Fibroblast of lung (primary cell): Measurements from ENCODE around the gene CPNE4. TPM values are rescaled to one million over a fixed set of nuclear protein-coding genes. Genes with fewer than 3 reads are reported as not detected.
"Not testable (repeated sequence)": the region's sequence is repeated elsewhere in the genome, so short reads cannot be mapped to it uniquely, and the experiment has no call there.

Experiments used
- DNase-seq, 2 donors: peaks; one replicate each; pipeline versions ENCODE4 v3.0.0 to v3.0.0-alpha.2; 2010; ENCODE audit warnings: low read depth in 2 of 2
- H2AFZ ChIP-seq: 2 replicates; pipeline ENCODE4 v1.5.1; 2012; ENCODE audit warnings: low read length, control low read depth, inconsistent platforms
- H3K27ac ChIP-seq: 2 replicates; pipeline ENCODE4 v1.5.1; 2011; ENCODE audit warnings: low read length, control low read depth; ENCODE audit not compliant: insufficient read depth
- H3K27me3 ChIP-seq: 2 replicates; pipeline ENCODE4 v1.5.1; 2011; ENCODE audit warnings: mild to moderate bottlenecking, low read length; ENCODE audit not compliant: control insufficient read depth, insufficient read depth
- H3K36me3 ChIP-seq: 2 replicates; pipeline ENCODE4 v1.5.1; 2011; ENCODE audit warnings: low read length; ENCODE audit not compliant: control insufficient read depth, insufficient read depth
- H3K4me1 ChIP-seq: 2 replicates; pipeline ENCODE4 v1.5.1; 2011; ENCODE audit warnings: low read length; ENCODE audit not compliant: control insufficient read depth, insufficient read depth; ENCODE audit errors: extremely low read depth
- H3K4me2 ChIP-seq: 2 replicates; pipeline ENCODE4 v1.5.1; 2011; ENCODE audit warnings: low read length, control low read depth; ENCODE audit not compliant: insufficient read depth; ENCODE audit errors: extremely low read depth
- H3K4me3 ChIP-seq, 4 experiments: fragments of 200-600 bp in 1 of 4; sonication (generic) in 1 of 4; replicated peaks in 1 of 4; 2 replicates each; pipeline ENCODE4 v1.5.1; 2011 to 2016; ENCODE audit warnings: low read length in 4 of 4, low read depth in 3 of 4, mild to moderate bottlenecking in 3 of 4, control low read depth in 2 of 4, inconsistent platforms in 1 of 4, mixed read lengths in 1 of 4; ENCODE audit not compliant: insufficient read depth in 1 of 4; ENCODE audit errors: control extremely low read depth in 1 of 4
- H3K79me2 ChIP-seq: 2 replicates; pipeline ENCODE4 v1.5.1; 2012; ENCODE audit warnings: mild to moderate bottlenecking, low read length, inconsistent platforms; ENCODE audit not compliant: control insufficient read depth, insufficient read depth
- H3K9ac ChIP-seq: 2 replicates; pipeline ENCODE4 v1.5.1; 2011; ENCODE audit warnings: mild to moderate bottlenecking, low read length, control low read depth; ENCODE audit not compliant: insufficient read depth
- H3K9me3 ChIP-seq: 2 replicates; pipeline ENCODE4 v1.5.1; 2012; ENCODE audit warnings: low read depth, low read length; ENCODE audit not compliant: control insufficient read depth, insufficient read depth
- H4K20me1 ChIP-seq: 2 replicates; pipeline ENCODE4 v1.5.1; 2011; ENCODE audit warnings: low read length; ENCODE audit not compliant: control insufficient read depth, insufficient read depth; ENCODE audit errors: extremely low read depth
- CTCF ChIP-seq, 2 donors: IDR thresholded peaks in 1 of 2; conservative IDR thresholded peaks in 1 of 2; 1 replicate in 1 of 2; 2 replicates in 1 of 2; pipeline ENCODE4 v1.5.1; 2011 to 2012; ENCODE audit warnings: low read length in 2 of 2, control low read depth in 1 of 2, inconsistent platforms in 1 of 2, low read depth in 1 of 2, mild to moderate bottlenecking in 1 of 2
- EZH2 ChIP-seq: IDR thresholded peaks from 2 replicates; pipeline ENCODE4 v1.5.1; 2012; ENCODE audit warnings: low read length, control low read depth, mild to moderate bottlenecking; ENCODE audit errors: missing control alignments
- polyA plus RNA-seq, 2 donors: library from polyadenylated mRNA; depleted of rRNA in 1 of 2; stranded (reverse) in 1 of 2; unstranded in 1 of 2; fragments of >200 nt; gene quantifications; 2 replicates each; pipeline ENCODE4 v1.2.1, GENCODE V29; 2011 to 2012; ENCODE audit warnings: missing spikeins in 1 of 2
- total RNA-seq: library from RNA; depleted of rRNA; stranded (reverse); fragments of >200 nt; gene quantifications from 2 replicates; pipeline ENCODE4 v1.2.1, GENCODE V29; 2014

The CPNE4 gene
- total and polyA plus RNA-seq, 2 donors (not counting 1 experiment from before 2014, with no cell fraction given) = 0.17 TPM; not detected in 1

GRCh38 chr3:132047209-132047608, 12.4 kb upstream of the CPNE4 start:
- H3K9me3 ChIP-seq = no peaks in the 10 kb centered on the region
- H3K4me2 ChIP-seq = no peak overlapping the region
- no peaks in the 10 kb centered on the region for H3K27me3 ChIP-seq
- no peaks in the 10 kb centered on the region for H3K36me3 ChIP-seq
- DNase-seq = no peak
- no peak overlapping the region for H3K9ac ChIP-seq
- H3K79me2 ChIP-seq = no peaks in the 10 kb centered on the region
- H2AFZ ChIP-seq = no peak overlapping the region
- H3K4me3 ChIP-seq = no peak overlapping the region
- H3K27ac ChIP-seq = no peak overlapping the region
- H3K4me1 ChIP-seq = no peaks in the 10 kb centered on the region
- H4K20me1 ChIP-seq = no peaks in the 10 kb centered on the region
- no peak for TF ChIP-seq CTCF (conservative IDR thresholded peaks at IDR 0.05 in 1 of 2, IDR thresholded peaks at IDR 0.05 in 1 of 2; ENCODE audit: low read depth in 1 of 2, low read length in 2 of 2)
- TF ChIP-seq EZH2 = no peak

- not testable (repeated sequence) for H3K9ac ChIP-seq, H3K79me2 ChIP-seq, H3K4me1 ChIP-seq, DNase-seq, H2AFZ ChIP-seq, H3K27me3 ChIP-seq, H3K27ac ChIP-seq, H4K20me1 ChIP-seq, H3K4me3 ChIP-seq, H3K9me3 ChIP-seq, H3K4me2 ChIP-seq, H3K36me3 ChIP-seq
Observed at GRCh38 chr3:132044874-132045273, 10.1 kb upstream of the CPNE4 start.

- Histone ChIP-seq H4K20me1 (no peaks in the 10 kb centered on the region), H3K4me3 (no peak overlapping the region), H2AFZ (no peak overlapping the region), H3K36me3 (no peaks in the 10 kb centered on the region), H3K9me3 (no peaks in the 10 kb centered on the region), H3K27ac (no peak overlapping the region), H3K9ac (no peak overlapping the region), H3K27me3 (no peaks in the 10 kb centered on the region), H3K4me2 (no peak overlapping the region), H3K4me1 (no peaks in the 10 kb centered on the region), H3K79me2 (no peaks in the 10 kb centered on the region)
- no peak for TF ChIP-seq CTCF (conservative IDR thresholded peaks at IDR 0.05 in 1 of 2, IDR thresholded peaks at IDR 0.05 in 1 of 2; ENCODE audit: low read depth in 1 of 2, low read length in 2 of 2)
- TF ChIP-seq EZH2 = no peak
- no peak for DNase-seq
Observed at GRCh38 chr3:132042681-132043080, 7.9 kb upstream of the CPNE4 start.
